ENCODE results near the gene CIROP. TPM values are rescaled to one million over a fixed set of nuclear protein-coding genes. Genes with fewer than 3 reads are reported as not detected.

CIROP gene
- total and polyA plus RNA-seq, 7 donors = 0.27 TPM; not detected in 6

DNA sequence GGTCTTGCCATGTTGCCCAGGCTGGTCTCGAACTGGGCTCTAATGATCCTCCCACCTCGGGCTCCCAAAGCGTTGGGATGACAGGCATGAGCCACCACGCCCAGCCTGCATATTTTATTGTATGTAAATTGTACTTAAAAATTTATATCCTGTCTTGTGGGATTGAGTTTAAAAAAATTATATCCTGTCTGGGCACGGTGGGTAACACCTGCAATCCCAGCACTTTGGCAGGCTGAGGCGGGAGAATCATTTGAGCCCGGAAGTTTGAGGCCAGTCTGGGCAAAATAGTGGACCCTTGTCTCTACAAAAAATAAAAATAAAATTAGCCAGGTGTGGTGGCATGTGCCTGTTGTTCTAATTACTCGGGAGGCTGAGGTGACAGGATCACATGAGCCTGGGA lies 28.2 kb upstream of the CIROP start:
- Histone ChIP-seq H3K36me3 (peaks cover 0 to 9% (median 2%) of the 10 kb centered on the region in 4 donors), H3K9me3 (no peaks in the 10 kb centered on the region), H3K27ac (no peak overlapping the region), H3K4me1 (peaks cover 0 to 10% (median 8%) of the 10 kb centered on the region in 4 donors), H3K4me3 (no peak overlapping the region), H3K27me3 (no peaks in the 10 kb centered on the region)
- DNase-seq = no peak
- intact Hi-C loops (cut with DNase I) = no loop called here
- 73 to 77% methylated on average over 8 of the region's 8 CpGs for WGBS, 2 donors
- TF ChIP-seq, protein P1, sequence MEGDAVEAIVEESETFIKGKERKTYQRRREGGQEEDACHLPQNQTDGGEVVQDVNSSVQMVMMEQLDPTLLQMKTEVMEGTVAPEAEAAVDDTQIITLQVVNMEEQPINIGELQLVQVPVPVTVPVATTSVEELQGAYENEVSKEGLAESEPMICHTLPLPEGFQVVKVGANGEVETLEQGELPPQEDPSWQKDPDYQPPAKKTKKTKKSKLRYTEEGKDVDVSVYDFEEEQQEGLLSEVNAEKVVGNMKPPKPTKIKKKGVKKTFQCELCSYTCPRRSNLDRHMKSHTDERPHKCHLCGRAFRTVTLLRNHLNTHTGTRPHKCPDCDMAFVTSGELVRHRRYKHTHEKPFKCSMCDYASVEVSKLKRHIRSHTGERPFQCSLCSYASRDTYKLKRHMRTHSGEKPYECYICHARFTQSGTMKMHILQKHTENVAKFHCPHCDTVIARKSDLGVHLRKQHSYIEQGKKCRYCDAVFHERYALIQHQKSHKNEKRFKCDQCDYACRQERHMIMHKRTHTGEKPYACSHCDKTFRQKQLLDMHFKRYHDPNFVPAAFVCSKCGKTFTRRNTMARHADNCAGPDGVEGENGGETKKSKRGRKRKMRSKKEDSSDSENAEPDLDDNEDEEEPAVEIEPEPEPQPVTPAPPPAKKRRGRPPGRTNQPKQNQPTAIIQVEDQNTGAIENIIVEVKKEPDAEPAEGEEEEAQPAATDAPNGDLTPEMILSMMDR (IDR thresholded peaks at IDR 0.05) = no peak
- TF ChIP-seq POLR2AphosphoS5 (IDR thresholded peaks at IDR 0.05) = no peak
- no peak for TF ChIP-seq EP300 (IDR thresholded peaks at IDR 0.05)
- TF ChIP-seq POLR2A (IDR thresholded peaks at IDR 0.05) = no peak

GRCh38 chr14:23131482-23131881 lies 26.7 kb upstream of the CIROP start:
- intact Hi-C loops (cut with DNase I) = no loop called here
- Histone ChIP-seq H3K4me3 (no peak overlapping the region), H3K27ac (peak overlapping the region in 1 of 4 donors; percentile 24), H3K9me3 (no peaks in the 10 kb centered on the region), H3K36me3 (peaks cover 0 to 9% (median 2%) of the 10 kb centered on the region in 4 donors), H3K27me3 (no peaks in the 10 kb centered on the region), H3K4me1 (no peaks in the 10 kb centered on the region)
- no peak for TF ChIP-seq POLR2AphosphoS5 (IDR thresholded peaks at IDR 0.05)
- TF ChIP-seq, protein P1 (IDR thresholded peaks at IDR 0.05) = no peak
- no peak for TF ChIP-seq POLR2A (IDR thresholded peaks at IDR 0.05)
- no peak for TF ChIP-seq EP300 (IDR thresholded peaks at IDR 0.05)
- WGBS, 2 donors = 90% methylated on average over 5 of the region's 5 CpGs
- DNase-seq = no peak

DNA sequence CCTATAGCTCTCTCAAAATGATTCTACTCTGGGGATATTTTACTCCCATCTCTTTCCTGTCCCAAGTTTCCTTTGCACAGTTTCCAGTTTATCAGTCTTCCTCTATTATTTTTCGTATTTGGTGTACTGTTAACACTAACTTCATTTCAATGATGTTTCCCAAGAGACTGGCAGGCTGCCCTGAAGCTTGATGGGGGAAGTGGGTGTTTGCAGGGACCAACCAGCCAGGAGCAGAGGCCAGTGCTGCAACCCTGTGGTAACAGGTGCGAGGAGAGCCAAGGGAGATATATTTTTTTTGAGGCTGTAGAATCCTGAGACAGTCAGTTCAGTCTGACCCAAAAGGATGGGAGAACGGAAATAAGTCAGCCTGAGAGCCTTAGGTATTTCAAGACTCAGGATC lies 26.1 kb upstream of the CIROP start:
- Histone ChIP-seq H3K9me3 (no peaks in the 10 kb centered on the region), H3K27ac (peak overlapping the region in 1 of 4 donors; percentile 24), H3K36me3 (peaks cover 0 to 9% (median 2%) of the 10 kb centered on the region in 4 donors), H3K4me1 (no peaks in the 10 kb centered on the region), H3K4me3 (no peak overlapping the region), H3K27me3 (no peaks in the 10 kb centered on the region)
- DNase-seq = no peak
- 77 to 84% methylated on average over 3 of the region's 3 CpGs for WGBS, 2 donors
- intact Hi-C loops (cut with DNase I) = no loop called here
- TF ChIP-seq POLR2AphosphoS5 (IDR thresholded peaks at IDR 0.05) (no peak), POLR2A (IDR thresholded peaks at IDR 0.05) (no peak), EP300 (IDR thresholded peaks at IDR 0.05) (no peak)
- TF ChIP-seq, protein P1 (IDR thresholded peaks at IDR 0.05) = no peak

DNA sequence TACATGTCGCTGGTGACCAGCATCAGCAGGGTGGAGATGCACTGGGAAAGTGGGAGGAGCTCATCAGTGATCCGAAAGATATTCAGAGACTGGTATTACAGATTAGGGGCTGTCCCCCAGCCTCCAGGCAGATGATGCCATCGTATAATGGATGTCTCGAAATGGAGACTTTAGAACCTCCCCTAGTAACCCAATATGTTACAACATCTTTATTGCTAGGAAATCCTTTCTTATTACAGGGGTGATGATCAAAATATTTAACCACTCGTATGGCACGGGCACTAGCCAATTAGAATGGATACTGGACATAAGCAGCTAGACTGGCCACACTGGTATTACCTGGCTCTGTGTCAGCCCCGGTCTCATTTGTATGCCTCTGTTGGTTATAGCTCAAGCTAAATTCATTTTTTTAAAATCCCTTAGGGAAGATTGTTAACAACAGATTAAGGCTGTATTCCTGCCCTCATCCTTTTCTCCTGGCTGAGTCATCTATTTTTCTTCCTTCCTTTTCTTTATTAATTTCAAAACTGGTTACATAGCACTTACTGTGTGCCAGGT lies 25.0 kb upstream of the CIROP start:
- no peak for DNase-seq
- no peak overlapping the region for H3K27ac ChIP-seq
- WGBS, 2 donors = 92 to 93% methylated on average over 7 of the region's 7 CpGs
- no peaks in the 10 kb centered on the region for H3K27me3 ChIP-seq
- H3K36me3 ChIP-seq = peaks cover 0 to 9% (median 2%) of the 10 kb centered on the region in 4 donors
- TF ChIP-seq POLR2AphosphoS5 (IDR thresholded peaks at IDR 0.05) = no peak
- TF ChIP-seq, protein P1 (IDR thresholded peaks at IDR 0.05) = no peak
- no peak for TF ChIP-seq EP300 (IDR thresholded peaks at IDR 0.05)
- no peak for TF ChIP-seq POLR2A (IDR thresholded peaks at IDR 0.05)
- H3K9me3 ChIP-seq = no peaks in the 10 kb centered on the region
- H3K4me3 ChIP-seq = no peak overlapping the region
- intact Hi-C loops (cut with DNase I) = no loop called here
- no peaks in the 10 kb centered on the region for H3K4me1 ChIP-seq

All from sigmoid colon (tissue), 7 donors.